HG02642 (cell line): Measurements from ENCODE around the gene HAGH.

Source experiments
- ATAC-seq: cut with Tn5 transposase; IDR thresholded peaks from one replicate; pipeline ENCODE4 v1.9.1; 2021; ENCODE audit warnings: mild to moderate bottlenecking; ENCODE audit not compliant: unreplicated experiment, poor library complexity

The HAGH gene

GRCh38 chr16:1765826-1766225 lies 60.8 kb downstream of the HAGH start:
- ATAC-seq: no peak

GRCh38 chr16:1764971-1765370 lies 61.7 kb downstream of the HAGH start:
- no peak for ATAC-seq

GRCh38 chr16:1763521-1764511 lies 62.8 kb downstream of the HAGH start:
- no peak for ATAC-seq

- no peak for ATAC-seq
These were observed 63.6 kb downstream of the HAGH start for GRCh38 chr16:1762879-1763520.

GRCh38 chr16:1762196-1762878 lies 64.3 kb downstream of the HAGH start:
- no peak for ATAC-seq

GRCh38 chr16:1761751-1762150 lies 64.9 kb downstream of the HAGH start:
- no peak for ATAC-seq

GRCh38 chr16:1760911-1761310 lies 65.7 kb downstream of the HAGH start:
- ATAC-seq: no peak

- no peak for ATAC-seq
These were observed 67.1 kb downstream of the HAGH start for GRCh38 chr16:1759511-1759910.

- no peak for ATAC-seq
These were observed 67.7 kb downstream of the HAGH start for GRCh38 chr16:1758923-1759322.

- no peak for ATAC-seq
These were observed 68.7 kb downstream of the HAGH start for GRCh38 chr16:1757714-1758461.
